GM10847 (cell line): ENCODE measurements around the gene DOK6.

Experiments used
- POLR2A ChIP-seq: IDR thresholded peaks from 2 replicates; pipeline ENCODE4 v1.6.1; 2011; ENCODE audit not compliant: insufficient read length; ENCODE audit errors: extremely low read depth

Gene DOK6

DNA sequence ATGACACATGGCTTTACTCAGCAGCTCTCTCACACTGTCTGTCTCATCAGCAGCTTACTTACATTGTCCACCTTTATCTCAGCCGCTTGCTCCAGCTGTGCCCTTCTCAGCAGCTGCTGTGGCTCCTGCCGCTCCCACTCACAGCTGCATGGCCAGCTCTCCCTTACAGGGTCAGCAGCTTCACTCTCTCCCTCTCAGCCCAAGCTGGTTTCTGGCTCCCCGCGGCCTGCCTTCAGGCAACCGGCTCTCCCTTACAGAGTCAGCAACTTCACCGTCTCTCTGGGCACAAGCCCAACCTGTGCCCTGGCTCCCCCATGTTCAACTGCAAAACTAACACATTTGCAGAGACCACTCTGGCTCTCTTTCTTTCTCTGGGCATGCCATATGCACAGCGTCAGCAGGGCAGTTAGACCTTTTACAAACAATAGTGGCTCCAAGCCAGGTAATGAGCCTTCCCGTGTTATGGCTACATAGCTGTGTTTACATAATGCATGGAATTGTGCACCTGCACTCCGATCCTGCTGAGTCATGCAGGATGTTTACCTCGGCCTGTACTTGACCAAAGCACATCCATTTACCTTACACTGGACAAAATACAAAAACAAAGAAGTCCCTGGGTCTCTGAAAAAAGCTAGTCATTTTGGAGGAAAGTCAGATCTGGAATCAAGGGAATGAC is 167.3 kb downstream of the DOK6 start:
- no peak for TF ChIP-seq POLR2A

DNA sequence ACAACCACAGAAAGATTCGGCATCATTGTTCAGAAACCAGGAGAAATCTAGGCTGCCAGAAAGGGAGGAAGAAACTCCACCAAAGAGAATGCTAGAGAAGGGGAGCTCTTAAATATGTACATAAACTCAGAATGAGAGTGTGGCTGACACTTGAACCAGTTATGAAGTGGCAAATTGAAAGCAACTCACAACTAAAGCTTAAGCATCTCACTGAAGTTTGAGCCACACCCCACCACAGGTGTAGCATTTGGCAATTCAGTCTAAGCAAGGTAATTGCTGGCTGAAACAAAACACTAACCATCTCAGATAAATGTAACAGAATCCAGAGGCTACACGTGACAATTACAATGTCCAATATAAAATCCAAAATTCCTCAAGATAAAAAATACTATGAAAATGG is 168.4 kb downstream of the DOK6 start:
- TF ChIP-seq POLR2A, result no peak

DNA sequence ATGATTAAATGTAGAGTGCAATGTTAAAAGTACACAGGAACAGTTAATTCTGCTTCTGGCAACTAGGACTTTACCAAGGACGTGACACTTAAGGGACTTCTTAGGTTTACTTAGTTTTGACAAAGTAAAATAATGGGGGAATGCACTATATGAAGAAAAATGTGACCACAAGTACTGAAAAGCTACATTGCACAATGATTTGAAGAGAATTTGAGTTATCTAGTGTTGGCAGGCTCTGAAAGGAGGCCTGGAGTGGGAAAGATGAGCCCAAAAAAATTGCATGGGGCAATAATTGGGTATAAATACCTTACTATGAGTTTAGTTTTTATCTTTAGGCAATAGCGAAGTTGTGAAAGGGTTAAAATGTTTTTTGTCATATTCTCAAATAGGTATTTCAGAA is 173.7 kb downstream of the DOK6 start:
- no peak for TF ChIP-seq POLR2A

DNA sequence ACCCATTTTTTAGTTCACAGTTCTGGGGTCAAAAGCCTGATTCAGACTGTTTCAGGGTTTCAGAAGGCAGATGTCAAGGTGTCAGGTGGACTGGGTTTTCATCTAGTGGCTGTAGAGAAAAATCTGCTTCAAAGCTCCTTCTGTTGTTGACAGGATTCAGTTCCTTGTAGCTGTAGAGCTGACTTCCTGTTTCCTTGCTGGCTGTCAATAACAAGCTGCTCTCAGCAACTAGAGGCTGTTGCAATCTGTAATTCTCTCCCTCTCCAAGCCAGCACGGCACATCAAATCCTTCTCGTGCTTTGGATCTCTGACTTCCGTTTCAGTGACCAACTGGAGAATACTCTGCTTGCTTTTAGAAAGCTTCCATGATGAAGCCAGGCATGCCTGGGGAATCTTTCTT is 179.4 kb downstream of the DOK6 start:
- TF ChIP-seq POLR2A, result no peak

DNA sequence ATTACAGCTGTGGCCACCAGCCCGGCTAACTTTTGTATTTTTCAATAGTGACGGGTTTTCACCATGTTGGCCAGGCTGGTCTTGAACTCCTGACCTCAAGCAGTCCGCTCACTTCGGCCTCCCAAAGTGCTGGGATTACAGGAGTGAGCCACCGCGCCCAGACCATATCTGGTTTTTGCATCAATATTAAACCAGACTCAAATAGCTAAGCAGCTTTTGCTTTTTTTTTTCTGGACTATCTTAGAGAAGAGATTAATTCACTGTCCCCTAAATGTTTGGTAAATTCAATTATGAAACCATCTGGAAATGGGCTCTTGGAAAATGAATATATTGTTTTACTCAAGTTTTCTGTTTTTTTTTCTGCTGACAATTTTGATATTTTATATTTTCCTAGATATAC is 183.7 kb downstream of the DOK6 start:
- TF ChIP-seq POLR2A, result no peak

DNA sequence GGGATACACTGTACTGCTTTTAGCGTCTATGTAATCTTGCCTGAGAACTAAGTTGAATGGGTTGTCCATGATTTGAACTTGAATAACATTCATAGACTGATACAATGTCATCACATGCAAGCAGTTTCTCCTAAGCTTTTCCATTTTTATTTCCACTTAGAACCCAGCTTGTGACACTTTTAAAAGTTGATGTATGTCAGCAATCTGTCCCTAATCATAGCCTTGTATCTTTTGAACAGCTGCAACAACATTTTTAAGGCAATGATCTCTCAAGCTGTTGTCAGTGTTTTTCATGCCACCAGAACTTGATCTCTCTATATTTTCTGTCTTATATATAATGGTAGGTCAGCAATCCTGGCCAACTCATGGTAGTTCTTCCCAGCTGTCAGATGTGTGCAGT is 185.0 kb downstream of the DOK6 start:
- TF ChIP-seq POLR2A, result no peak

DNA sequence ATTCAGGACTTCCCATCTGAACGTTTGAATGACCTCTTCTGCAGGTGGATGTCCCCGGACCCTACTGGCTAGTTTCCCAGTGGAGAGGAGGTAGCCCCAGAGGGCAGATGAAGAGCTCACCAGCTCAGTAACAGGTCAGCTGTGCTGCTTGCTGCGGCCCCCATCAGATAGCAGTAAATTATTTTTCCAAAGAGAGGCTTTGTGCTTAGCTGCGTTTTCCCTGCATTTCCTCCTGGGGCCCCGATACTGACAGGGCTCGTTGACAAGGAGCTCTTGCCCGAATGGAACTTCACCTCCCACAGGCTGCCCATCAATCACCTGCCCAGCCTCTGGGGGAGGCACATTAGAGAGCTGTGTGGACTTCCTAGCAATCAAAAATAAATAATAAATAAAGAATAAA is 185.8 kb downstream of the DOK6 start:
- TF ChIP-seq POLR2A, result no peak

DNA sequence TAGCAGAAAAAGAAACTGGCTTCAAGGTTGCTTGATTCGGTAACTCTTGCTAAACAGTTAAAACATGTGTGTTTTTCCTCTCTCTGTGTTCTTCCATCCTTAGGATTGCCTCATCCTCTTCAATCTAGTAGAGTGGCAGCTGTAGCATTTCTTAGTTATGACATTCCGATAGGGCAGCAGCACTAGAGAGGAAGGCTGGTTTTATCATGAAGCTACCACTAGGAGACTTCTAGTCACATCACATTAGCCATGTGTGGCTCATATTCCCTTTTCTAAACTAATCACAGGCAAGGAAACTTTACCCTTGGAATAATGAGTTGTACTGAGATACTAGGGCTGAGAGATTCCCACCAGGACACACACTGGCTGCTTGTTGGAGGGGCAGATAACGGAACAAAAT is 187.6 kb downstream of the DOK6 start:
- no peak for TF ChIP-seq POLR2A

DNA sequence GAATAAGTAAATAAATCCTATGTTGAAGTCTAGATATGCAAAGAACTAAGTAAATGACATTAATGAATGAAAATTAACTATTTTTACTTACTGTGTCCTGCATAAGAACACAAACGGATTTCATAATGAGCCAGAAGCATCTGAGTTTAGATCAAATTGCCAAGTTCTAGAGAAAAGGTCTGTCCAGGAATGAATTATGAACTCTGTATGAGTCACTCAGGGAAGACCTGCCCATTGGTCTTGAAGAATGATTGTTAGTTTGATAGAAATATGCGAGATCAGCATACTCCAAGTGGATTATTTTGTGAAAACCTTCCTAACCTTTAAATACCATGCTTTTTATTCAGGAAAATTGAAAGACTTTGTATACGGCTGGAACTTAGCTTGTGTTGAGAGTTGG is 189.5 kb downstream of the DOK6 start:
- no peak for TF ChIP-seq POLR2A

DNA sequence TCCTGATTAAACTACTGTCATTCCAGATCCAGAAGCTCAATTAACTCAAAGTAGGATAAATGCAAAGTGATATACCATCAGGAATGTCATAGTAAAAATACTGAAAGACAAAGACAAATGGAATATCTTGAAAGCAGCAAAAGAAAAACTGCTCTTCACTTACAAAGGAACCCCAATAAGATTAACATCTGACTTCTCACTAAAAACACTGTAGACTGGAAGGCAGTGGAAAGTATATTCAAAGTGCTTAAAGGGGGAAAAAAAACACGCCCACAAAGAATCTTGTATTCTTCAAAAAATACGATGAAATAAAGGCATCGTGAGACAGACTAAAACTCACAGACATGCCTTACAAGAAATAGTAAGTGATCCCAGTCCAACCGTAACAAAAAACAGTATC is 195.7 kb downstream of the DOK6 start:
- TF ChIP-seq POLR2A, result no peak

DNA sequence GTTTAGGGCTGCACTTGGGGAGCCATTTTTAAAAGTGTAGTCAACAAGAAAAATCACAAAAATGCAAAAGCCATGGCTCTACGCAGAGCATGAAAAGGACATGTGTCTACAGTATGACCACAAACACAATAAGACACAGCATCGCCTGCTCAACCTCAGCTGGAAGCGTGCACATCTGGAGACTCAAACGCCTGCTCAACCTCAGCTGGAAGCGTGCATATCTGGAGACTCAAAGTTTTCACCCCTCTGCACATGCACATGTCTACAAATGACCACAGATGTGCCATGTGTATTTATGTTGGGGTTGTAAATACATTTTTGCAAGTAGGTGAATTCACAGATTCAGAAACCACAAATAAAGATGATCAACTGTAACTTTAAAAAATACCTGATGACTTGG is 196.9 kb downstream of the DOK6 start:
- TF ChIP-seq POLR2A, result no peak

DNA sequence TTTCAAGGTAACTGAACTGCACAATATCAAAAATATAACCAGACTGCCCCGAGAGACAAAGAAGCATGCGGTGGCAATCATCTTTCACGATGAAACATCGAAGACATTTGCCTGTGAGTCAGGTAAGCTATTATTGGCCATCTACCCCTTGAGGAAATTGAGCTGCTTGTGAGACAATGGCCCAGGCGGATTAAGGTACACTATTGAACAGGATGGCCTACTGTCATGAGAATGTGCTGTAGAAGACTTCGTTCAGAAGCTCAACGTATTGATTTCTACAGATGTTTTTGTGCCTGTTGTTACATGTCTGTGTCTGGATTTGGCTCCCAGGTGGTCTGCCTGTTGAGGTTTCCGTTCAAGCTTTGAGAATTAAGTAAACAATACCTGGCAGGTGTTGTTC is 198.7 kb downstream of the DOK6 start:
- TF ChIP-seq POLR2A, result no peak

DNA sequence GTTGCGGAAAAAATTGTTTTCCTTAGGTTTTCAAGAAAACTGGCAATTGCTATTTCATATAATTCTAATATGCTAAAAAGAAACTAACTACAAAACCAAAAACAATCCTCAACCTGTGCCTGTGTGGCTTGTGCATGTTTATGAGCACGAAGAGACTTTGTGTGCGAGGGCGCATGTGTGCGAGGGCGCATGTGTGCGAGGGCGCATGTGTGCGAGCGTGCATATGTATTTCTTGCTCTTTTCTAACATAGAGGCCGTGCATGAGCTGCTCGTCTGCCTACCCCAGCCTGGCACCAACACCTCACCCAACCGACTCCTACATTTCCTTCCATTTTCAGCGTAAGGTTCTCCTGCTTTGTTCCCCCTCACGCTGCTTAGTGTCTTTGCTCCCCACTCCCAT is 211.6 kb downstream of the DOK6 start:
- no peak for TF ChIP-seq POLR2A

DNA sequence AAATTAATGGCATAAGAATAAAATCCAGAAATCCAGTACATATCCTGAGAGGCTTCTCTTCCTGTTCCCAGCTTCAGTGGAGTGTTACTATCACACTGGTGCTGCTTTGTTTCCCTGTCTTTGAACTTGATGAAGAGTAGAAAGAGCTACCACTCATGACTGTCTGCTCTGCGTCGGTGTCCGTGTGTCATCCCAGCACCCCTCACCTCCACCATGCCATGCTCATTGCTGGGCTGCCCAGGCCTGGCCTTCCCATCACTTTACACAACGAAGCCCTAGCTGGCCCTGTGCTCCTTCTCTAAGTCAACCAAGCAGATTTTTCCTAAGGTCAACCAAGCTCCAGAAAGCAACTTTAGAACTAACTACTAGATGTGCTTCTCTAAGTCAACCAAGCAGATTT is 215.4 kb downstream of the DOK6 start:
- no peak for TF ChIP-seq POLR2A

DNA sequence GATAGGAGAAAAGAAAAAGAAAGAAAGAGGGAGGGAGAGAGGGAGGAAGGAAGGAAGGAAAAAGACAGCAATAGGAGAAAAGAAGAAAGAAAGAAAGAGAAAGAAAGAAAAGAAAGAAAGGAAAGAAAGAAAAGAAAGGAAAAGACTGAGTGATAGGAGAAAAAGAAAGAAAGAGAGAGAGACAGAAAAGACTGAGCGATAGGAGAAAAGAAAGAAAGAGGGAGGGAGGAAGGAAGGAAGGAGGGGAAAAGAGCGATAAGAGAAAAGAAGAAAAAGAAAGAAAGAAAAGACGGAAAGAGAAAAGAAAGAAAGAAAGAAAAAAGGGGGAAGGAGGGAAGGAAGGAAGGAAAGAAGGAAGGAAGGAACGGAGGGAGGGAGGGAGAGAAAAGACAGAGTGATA is 216.7 kb downstream of the DOK6 start:
- no peak for TF ChIP-seq POLR2A

DNA sequence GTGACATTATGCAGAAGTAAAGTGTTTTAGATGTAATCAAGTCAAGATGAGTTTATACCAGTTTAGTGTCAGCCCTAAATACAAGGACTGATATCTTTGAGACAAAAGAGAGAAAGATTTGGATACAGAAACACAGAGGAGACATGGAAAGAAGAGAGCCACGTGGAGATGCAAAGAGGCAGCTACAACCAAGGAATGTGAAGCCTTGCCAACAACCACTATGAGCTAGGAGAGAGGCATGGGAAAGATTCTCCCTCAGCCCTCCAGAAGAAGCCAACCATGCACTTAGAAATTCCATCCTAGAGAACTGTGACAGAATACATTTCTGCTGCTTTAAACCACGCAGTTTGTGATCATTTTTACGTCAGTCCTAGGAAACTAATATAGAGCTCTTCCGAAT is 217.2 kb downstream of the DOK6 start:
- no peak for TF ChIP-seq POLR2A

DNA sequence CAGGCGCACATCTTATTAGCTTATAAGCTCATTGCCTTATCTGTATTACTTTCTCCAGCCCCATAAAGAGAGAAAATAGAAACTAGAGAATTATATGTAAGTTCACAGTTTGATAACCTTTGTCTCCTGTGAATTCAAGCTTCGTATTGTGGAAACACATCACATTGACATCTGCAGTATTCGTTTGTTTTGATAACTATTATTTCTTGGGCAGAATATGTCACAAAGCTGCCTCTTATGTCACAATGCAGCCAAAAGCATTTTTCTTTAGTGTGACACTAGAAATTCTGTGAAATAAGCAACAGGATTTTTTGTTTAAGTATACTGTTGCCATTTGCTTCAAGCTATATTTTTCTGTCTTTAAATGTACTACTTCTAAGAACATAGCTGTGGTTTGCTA is 221.5 kb downstream of the DOK6 start:
- TF ChIP-seq POLR2A, result no peak

DNA sequence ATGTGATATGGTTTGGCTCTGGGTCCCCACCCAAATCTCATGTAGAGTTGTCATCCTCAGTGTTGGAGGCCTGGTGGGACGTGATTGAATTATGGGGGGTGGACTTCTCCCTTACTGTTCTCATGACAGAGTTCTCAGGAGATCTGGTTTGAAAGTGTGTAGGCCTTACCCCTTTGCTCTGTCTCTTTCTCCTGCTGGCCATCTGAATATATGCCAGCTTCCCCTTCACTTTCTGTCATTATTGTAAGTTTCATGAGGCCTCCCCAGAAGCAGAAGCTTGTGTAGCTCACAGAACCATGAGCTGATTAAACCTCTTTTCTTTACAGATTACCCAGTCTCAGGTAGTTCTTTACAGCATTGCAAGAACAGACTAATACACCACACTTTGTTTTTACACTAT is 222.3 kb downstream of the DOK6 start:
- no peak for TF ChIP-seq POLR2A
